HPDE6-E6E7 (cell line): ENCODE results near the gene TMEM165.
A peak's percentile ranks its signal among the peaks of the same experiment; 100 is the strongest.

Source experiments
- DNase-seq: peaks from one replicate; pipeline ENCODE4 v3.0.0; 2011; ENCODE audit warnings: missing footprints; ENCODE audit errors: extremely low spot score

Gene TMEM165

DNA sequence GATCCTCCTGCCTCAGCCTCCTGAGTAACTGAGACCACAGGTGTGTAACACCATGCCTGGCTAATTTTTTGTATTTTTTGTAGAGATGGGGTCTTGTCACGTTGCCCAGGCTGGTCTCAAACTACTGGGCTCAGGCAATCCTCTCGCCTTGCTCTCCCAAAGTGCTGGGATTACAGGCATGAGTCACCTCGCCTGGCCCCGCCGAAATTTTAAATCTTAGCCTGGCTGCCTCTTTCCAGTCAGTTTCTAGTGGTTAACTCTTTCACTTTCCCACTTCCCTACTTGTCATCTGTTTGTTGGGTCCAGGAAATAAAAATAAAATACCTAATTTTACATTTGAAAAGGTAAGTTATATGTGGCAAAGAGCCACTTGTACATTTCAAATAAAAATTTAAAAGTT lies 62.4 kb downstream of the TMEM165 start:
- DNase-seq: no peak

DNA sequence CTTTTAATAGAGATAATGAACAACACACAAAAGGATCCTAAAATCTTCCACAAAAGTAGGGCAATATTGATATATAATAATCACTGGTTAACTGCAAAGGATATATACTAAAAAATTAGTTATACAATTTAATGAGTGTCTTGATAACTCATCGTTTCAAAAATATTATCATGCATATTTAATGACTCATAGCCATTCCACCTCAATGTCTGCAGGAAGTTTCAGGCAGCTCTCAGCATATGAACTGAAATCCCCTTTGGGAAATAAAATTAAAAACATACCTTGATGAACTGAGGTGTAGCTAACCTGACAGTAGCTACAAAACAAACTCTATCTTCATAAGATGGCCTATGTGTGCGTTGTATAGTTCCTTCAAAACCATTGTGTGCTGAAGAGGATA lies 62.9 kb downstream of the TMEM165 start:
- peak; percentile 10 for DNase-seq

DNA sequence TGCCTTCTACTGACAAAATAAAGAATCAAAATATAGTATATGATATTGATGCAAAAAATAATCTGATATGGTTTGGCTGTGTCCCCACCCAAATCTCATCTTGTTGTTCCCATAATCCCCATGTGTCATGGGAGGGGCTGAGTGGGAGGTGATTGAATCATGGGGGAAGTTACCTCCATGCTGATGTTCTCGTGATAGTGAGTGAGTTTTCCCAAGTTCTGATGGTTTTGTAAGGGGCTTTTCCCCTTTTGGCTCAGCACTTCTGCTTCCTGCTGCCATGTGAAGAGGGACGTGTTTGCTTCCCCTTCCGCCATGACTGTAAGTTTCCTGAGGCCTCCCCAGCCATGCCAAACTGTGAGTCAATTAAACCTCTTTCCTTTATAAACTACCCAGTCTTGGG lies 70.2 kb downstream of the TMEM165 start:
- DNase-seq: no peak

DNA sequence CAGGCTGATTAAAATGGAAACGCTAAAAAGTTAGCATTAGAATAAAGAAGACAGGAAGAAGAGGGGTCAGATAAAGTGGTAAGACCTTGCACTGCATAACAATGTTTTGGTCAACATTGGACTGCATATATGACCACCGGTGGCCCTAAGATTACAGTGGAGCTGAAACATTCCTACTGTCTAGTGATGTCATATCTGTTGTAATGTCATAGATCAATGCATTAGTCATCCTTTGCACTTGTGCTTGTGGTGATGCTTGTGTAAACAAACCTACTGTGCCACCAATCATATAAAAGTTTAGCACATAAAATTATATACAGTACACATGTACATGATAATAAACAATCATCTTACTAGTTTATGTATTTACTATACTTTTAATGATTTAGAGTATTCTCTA lies 73.0 kb downstream of the TMEM165 start:
- DNase-seq: no peak

DNA sequence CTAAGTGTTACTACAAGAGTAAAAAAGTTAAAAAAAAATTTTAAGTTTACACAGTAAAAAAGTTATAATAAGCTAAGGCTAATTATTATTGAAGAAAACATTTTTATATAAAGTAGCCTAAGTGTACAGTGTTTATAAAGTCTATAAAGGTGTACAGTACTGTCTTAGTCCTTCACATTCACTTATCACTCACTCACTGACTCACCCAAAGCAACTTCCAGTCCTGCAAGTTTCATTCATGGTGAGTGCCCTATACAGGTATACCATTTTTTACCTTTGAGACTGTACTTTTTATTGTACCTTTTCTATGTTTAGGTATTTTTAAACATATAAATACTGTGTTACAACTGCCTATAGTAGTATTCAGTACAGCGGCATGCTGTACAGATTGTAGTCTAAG lies 74.2 kb downstream of the TMEM165 start:
- DNase-seq: no peak
